ENCODE results near the gene IGSF3.
"Not testable (repeated sequence)": the region's sequence is repeated elsewhere in the genome, so short reads cannot be mapped to it uniquely, and the experiment has no call there.

IGSF3 gene

GRCh38 chr1:116567790-116568661 lies 99.5 kb downstream of the IGSF3 start:
- no peak for TF ChIP-seq CTCF (IDR thresholded peaks at IDR 0.05; ENCODE audit: low read depth, low read length)
- DNase-seq (ENCODE audit: extremely low read depth, low read depth) = no peak

- no peak for TF ChIP-seq CTCF (IDR thresholded peaks at IDR 0.05; ENCODE audit: low read depth, low read length)
- no peak for DNase-seq (ENCODE audit: extremely low read depth, low read depth)
Measured at GRCh38 chr1:116565222-116565621, 102.3 kb downstream of the IGSF3 start.

GRCh38 chr1:116564426-116564825 lies 103.1 kb downstream of the IGSF3 start:
- DNase-seq (ENCODE audit: extremely low read depth, low read depth) = no peak
- TF ChIP-seq CTCF (IDR thresholded peaks at IDR 0.05; ENCODE audit: low read depth, low read length) = no peak

GRCh38 chr1:116562465-116562864 lies 105.1 kb downstream of the IGSF3 start:
- DNase-seq (ENCODE audit: extremely low read depth, low read depth) = not testable (repeated sequence)

GRCh38 chr1:116561563-116561962 lies 106.0 kb downstream of the IGSF3 start:
- no peak for TF ChIP-seq CTCF (IDR thresholded peaks at IDR 0.05; ENCODE audit: low read depth, low read length)
- DNase-seq (ENCODE audit: extremely low read depth, low read depth) = no peak

GRCh38 chr1:116560704-116561490 lies 106.6 kb downstream of the IGSF3 start:
- no peak for TF ChIP-seq CTCF (IDR thresholded peaks at IDR 0.05; ENCODE audit: low read depth, low read length)
- no peak for DNase-seq (ENCODE audit: extremely low read depth, low read depth)

- DNase-seq (ENCODE audit: extremely low read depth, low read depth) = no peak
- TF ChIP-seq CTCF (IDR thresholded peaks at IDR 0.05; ENCODE audit: low read depth, low read length) = no peak
Measured at GRCh38 chr1:116559304-116559761, 108.2 kb downstream of the IGSF3 start.

All from AG09319 (cell line).